A549 (cell line): ENCODE data around the gene ARID3A.

Experiments used
- CTCF ChIP-seq: fragments of >200 bp; sonication (Bioruptor Twin); formaldehyde crosslinking; IDR thresholded peaks from 3 replicates; pipeline ENCODE4 v1.5.1; 2016
- POLR2A ChIP-seq: IDR thresholded peaks from 2 replicates; pipeline ENCODE4 v1.6.1; 2012; ENCODE audit warnings: mild to moderate bottlenecking, low read length
- ZFP36 ChIP-seq: fragments of 450-650 bp; IDR thresholded peaks from 2 replicates; pipeline ENCODE4 v1.6.1; 2014; ENCODE audit warnings: borderline replicate concordance; ENCODE audit not compliant: partially characterized antibody

- TF ChIP-seq CTCF (no peak), ZFP36 (no peak), POLR2A (no peak)
Observed at GRCh38 chr19:938233-938923, 12.5 kb downstream of the ARID3A start.
